DMS153 treated with DMSO at 0.1 percent for 48 hours (cell line): Measurements from ENCODE around the gene TBC1D20.
A peak's percentile ranks its signal among the peaks of the same experiment; 100 is the strongest.

Source experiments
- DNase-seq: peaks from one replicate; lab custom pipeline; 2025; ENCODE audit not compliant: unreplicated experiment; lab: John Stamatoyannopoulos, UW

Gene TBC1D20

GRCh38 chr20:420721-421574 lies 41.4 kb downstream of the TBC1D20 start:
- DNase-seq: peak; percentile 82

GRCh38 chr20:420166-420620 lies 42.1 kb downstream of the TBC1D20 start:
- DNase-seq: peak; percentile 61

- peak; percentile 95 for DNase-seq
Observed at GRCh38 chr20:419556-420165, 42.7 kb downstream of the TBC1D20 start.

- DNase-seq: no peak
Observed at GRCh38 chr20:418858-419365, 43.4 kb downstream of the TBC1D20 start.

GRCh38 chr20:417801-418342 lies 44.5 kb downstream of the TBC1D20 start:
- DNase-seq: no peak

GRCh38 chr20:416950-417800 lies 45.2 kb downstream of the TBC1D20 start:
- no peak for DNase-seq

GRCh38 chr20:415820-416322 lies 46.5 kb downstream of the TBC1D20 start:
- no peak for DNase-seq

- no peak for DNase-seq
Observed at GRCh38 chr20:414161-414560, 48.2 kb downstream of the TBC1D20 start.

- no peak for DNase-seq
Observed at GRCh38 chr20:412081-412480, 50.3 kb downstream of the TBC1D20 start.

GRCh38 chr20:409697-410559 lies 52.4 kb downstream of the TBC1D20 start:
- no peak for DNase-seq

GRCh38 chr20:408843-409696 lies 53.3 kb downstream of the TBC1D20 start:
- no peak for DNase-seq

- DNase-seq: peak; percentile 49
Observed at GRCh38 chr20:407953-408842, 54.1 kb downstream of the TBC1D20 start, which contains the start of gene RBCK1. Gene RBCK1 (plus strand): TSS chr20:408299. CDS start chr20:408758, 459 bp downstream.

GRCh38 chr20:407133-407952 lies 55.0 kb downstream of the TBC1D20 start:
- peak; percentile 40 for DNase-seq

- DNase-seq: no peak
Observed at GRCh38 chr20:406200-407132, 55.9 kb downstream of the TBC1D20 start.

- DNase-seq: no peak
Observed at GRCh38 chr20:404088-404487, 58.2 kb downstream of the TBC1D20 start.

- DNase-seq: no peak
Observed at GRCh38 chr20:403582-403957, 58.8 kb downstream of the TBC1D20 start.
